HUES48 (cell line): ENCODE measurements around the gene GAL3ST2.

Experiments
- H3K27ac ChIP-seq: one replicate; pipeline ENCODE4 v1.7.0; 2013; ENCODE audit warnings: low read depth, low read length, inconsistent platforms
- H3K27me3 ChIP-seq: 2 replicates; pipeline ENCODE4 v1.6.1; 2013; ENCODE audit warnings: mild to moderate bottlenecking, low read length; ENCODE audit not compliant: control insufficient read depth, insufficient read depth
- H3K36me3 ChIP-seq: 2 replicates; pipeline ENCODE4 v1.6.1; 2013; ENCODE audit warnings: low read length; ENCODE audit not compliant: control insufficient read depth, insufficient read depth
- H3K4me1 ChIP-seq: 2 replicates; pipeline ENCODE4 v1.6.1; 2013; ENCODE audit warnings: mild to moderate bottlenecking, low read length; ENCODE audit not compliant: control insufficient read depth, insufficient read depth
- H3K4me3 ChIP-seq: 2 replicates; pipeline ENCODE4 v1.5.1; 2013; ENCODE audit warnings: mild to moderate bottlenecking, low read depth, low read length
- H3K9ac ChIP-seq: 2 replicates; pipeline ENCODE4 v1.6.1; 2013; ENCODE audit warnings: mild to moderate bottlenecking, low read depth, low read length, moderate library complexity
- H3K9me3 ChIP-seq: 2 replicates; pipeline ENCODE4 v1.6.1; 2013; ENCODE audit warnings: low read length; ENCODE audit not compliant: control insufficient read depth, insufficient read depth

The GAL3ST2 gene

GRCh38 chr2:241748468-241749256 lies 28.0 kb upstream of the GAL3ST2 start:
- no peak overlapping the region for H3K9ac ChIP-seq
- no peaks in the 10 kb centered on the region for H3K4me1 ChIP-seq
- H3K36me3 ChIP-seq: peaks cover 6% of the 10 kb centered on the region; the same call in 1 of the 2 replicates
- H3K4me3 ChIP-seq: no peak overlapping the region
- no peak overlapping the region for H3K27ac ChIP-seq
- H3K27me3 ChIP-seq: no peaks in the 10 kb centered on the region
- no peaks in the 10 kb centered on the region for H3K9me3 ChIP-seq

DNA sequence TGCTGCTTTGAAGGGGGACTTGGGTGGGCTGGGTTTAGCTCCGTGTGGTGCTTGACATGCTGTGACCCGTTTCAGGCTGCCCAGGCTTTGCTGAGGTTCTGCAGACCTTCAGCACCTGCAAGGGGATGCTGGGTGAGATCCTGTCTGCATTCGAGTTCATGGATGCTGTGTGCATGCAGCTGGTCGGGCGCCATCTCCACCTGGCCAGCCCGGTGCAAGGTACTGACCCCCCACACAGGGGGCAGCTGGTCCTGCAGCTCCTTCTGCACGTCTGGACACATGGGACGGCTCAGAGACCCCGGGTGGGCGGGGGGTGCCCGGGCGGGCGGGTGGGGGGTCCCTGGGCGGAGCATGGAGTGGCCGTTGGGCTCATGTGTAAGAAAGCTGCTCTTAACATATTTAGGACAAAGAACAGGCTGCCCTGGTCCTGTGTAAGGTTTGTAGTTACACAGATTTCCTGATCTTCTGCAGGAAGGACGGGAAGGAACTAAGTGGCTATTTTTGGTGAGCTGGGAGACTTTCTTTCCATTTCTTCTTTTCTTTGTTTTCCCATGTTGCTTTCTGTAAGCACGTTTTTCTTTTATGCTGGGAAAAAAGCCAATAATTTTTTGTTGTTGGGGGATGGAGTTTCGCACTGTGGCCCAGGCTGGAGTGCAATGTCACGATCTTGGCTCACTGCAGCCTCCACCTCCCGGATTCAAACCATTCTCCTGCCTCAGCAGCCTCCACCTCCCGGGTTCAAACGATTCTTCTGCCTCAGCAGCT lies 26.4 kb upstream of the GAL3ST2 start:
- no peak overlapping the region for H3K4me3 ChIP-seq
- no peak overlapping the region for H3K9ac ChIP-seq
- peaks cover 6% of the 10 kb centered on the region; the same call in 1 of the 2 replicates for H3K36me3 ChIP-seq
- H3K9me3 ChIP-seq: no peaks in the 10 kb centered on the region
- no peaks in the 10 kb centered on the region for H3K27me3 ChIP-seq
- no peaks in the 10 kb centered on the region for H3K4me1 ChIP-seq
- no peak overlapping the region for H3K27ac ChIP-seq

DNA sequence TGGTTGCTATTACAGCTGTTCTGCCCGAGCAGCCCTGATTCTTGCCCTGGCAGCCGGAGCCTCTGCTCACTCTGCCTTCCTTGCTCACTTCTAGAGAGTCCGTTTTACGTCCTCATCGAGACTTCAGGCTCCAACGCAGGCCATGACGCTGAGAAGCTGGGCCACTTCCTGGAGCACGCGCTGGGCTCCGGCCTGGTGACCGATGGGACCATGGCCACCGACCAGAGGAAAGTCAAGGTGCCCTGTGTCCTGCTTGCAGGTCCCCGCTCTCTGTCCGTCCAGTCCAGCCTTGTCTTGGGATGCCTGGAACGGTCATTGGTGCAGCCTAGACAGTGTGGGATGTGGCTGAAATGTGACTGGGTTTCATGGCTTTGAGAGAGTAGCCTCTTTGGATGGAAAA lies 25.5 kb upstream of the GAL3ST2 start:
- peaks cover 4% of the 10 kb centered on the region; the same call in 1 of the 2 replicates for H3K36me3 ChIP-seq
- H3K4me3 ChIP-seq: no peak overlapping the region
- no peaks in the 10 kb centered on the region for H3K9me3 ChIP-seq
- no peak overlapping the region for H3K9ac ChIP-seq
- no peak overlapping the region for H3K27ac ChIP-seq
- no peaks in the 10 kb centered on the region for H3K4me1 ChIP-seq
- H3K27me3 ChIP-seq: no peaks in the 10 kb centered on the region

DNA sequence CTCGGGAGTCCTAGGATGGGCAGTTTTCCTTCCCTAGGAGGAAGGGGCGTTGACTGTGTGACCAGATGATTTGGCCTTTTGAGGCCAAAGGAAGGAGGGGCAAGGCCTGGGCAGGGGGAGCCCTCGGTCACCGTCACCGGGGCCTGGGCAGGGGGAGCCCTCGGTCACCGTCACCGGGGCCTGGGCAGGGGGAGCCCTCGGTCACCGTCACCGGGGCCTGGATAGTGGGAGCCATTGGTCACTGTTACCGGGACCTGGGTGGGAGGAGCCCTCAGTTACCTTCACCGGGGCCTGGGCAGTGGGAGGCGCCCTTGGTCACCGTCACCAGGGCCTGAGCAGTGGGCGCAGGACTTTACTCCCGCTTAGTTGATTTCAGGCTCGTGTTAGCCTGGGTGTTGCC lies 24.8 kb upstream of the GAL3ST2 start:
- Histone ChIP-seq H3K4me1 (no peaks in the 10 kb centered on the region), H3K27me3 (no peaks in the 10 kb centered on the region), H3K4me3 (no peak overlapping the region), H3K9ac (no peak overlapping the region), H3K27ac (no peak overlapping the region), H3K9me3 (no peaks in the 10 kb centered on the region), H3K36me3 (peaks cover 6% of the 10 kb centered on the region; the same call in 1 of the 2 replicates)

DNA sequence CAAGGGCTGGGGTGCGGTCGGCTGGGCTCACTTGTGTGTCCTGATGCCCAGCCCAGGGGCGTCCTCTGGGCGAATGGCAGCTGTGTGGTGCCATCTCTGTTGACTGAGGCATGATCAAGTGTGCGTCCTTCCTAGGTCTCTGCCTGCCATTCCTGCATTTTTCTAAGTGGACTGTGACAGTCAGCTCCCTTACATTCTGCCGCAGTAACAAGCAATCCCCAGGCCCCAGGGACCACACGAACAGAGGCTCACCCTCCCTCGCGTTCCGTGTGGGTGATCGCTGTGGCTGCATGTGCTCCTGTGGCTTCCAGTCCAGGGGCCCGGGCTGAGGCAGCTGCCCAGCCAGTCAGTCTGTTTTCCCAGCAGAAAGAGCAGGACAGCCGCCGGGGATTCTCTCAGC lies 24.4 kb upstream of the GAL3ST2 start:
- Histone ChIP-seq H3K27me3 (no peaks in the 10 kb centered on the region), H3K27ac (no peak overlapping the region), H3K4me3 (no peak overlapping the region), H3K4me1 (no peaks in the 10 kb centered on the region), H3K9ac (no peak overlapping the region), H3K36me3 (peaks cover 6% of the 10 kb centered on the region; the same call in 1 of the 2 replicates), H3K9me3 (no peaks in the 10 kb centered on the region)

DNA sequence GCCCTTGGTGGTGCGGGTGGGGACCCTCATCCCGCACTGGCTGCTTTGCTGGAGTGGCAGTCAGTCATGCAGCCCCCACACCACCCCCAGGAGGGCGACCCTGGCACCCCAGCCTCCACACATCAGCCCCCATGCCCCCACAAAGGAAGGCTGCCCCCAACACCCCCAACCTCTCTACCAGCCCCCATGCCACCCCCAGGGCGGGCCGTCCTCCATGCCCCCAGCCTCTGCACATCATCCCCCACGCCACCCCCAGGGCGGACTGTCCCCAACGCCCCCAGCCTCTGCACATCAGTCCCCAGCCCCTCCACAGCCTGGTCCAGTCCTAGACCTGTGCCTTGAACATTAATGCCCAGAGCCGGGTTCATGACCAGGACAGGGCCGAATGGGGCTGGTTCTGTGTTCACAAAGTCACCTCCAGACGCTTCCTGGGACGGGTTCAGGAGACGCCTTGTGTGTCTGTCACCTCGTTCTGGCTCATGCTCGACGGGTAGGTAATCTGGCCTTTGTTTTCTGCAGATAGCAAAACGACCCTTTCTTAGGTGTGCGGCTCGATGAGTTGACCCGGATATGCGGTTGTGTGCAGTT lies 23.8 kb upstream of the GAL3ST2 start:
- Histone ChIP-seq H3K4me1 (no peaks in the 10 kb centered on the region), H3K27ac (no peak overlapping the region), H3K36me3 (peaks cover 6% of the 10 kb centered on the region; the same call in 1 of the 2 replicates), H3K4me3 (no peak overlapping the region), H3K27me3 (no peaks in the 10 kb centered on the region), H3K9me3 (no peaks in the 10 kb centered on the region), H3K9ac (no peak overlapping the region)

DNA sequence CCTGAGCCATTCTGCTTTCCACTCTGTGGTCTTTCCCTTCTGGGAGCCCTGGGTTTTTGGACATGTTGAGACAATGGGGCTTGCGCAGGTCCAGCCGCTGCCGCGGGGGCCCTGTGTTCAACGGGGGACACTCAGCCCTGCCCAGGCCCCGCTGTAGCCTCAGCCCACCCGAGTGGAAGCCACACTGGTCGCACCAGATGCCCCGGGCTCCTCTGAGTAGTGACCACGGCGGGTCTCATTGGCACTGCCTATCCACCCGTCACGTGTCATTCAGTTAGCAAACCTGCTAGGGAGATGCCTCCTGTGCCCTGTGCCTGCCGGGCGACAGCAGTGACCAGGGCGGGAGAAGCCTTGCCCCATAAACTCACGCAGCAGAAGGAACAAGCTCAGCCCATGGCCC lies 23.1 kb upstream of the GAL3ST2 start:
- Histone ChIP-seq H3K36me3 (peaks cover 6% of the 10 kb centered on the region; the same call in 1 of the 2 replicates), H3K27me3 (no peaks in the 10 kb centered on the region), H3K27ac (no peak overlapping the region), H3K4me1 (no peaks in the 10 kb centered on the region), H3K9me3 (no peaks in the 10 kb centered on the region), H3K4me3 (no peak overlapping the region), H3K9ac (no peak overlapping the region)

- H3K9ac ChIP-seq: no peak overlapping the region
Observed at GRCh38 chr2:241754042-241754441, 22.6 kb upstream of the GAL3ST2 start.

GRCh38 chr2:241755166-241755565 lies 21.5 kb upstream of the GAL3ST2 start:
- no peak overlapping the region for H3K27ac ChIP-seq
- H3K4me3 ChIP-seq: no peak overlapping the region
- H3K9me3 ChIP-seq: no peaks in the 10 kb centered on the region
- peaks cover 10% of the 10 kb centered on the region; the same call in 1 of the 2 replicates for H3K36me3 ChIP-seq
- no peaks in the 10 kb centered on the region for H3K27me3 ChIP-seq
- no peaks in the 10 kb centered on the region for H3K4me1 ChIP-seq
- H3K9ac ChIP-seq: no peak overlapping the region

More at GRCh38 chr2:241754042-241754441, 22.6 kb upstream of the GAL3ST2 start:
- H3K27ac ChIP-seq: no peak overlapping the region
- H3K27me3 ChIP-seq: no peaks in the 10 kb centered on the region
- no peak overlapping the region for H3K4me3 ChIP-seq
- no peaks in the 10 kb centered on the region for H3K4me1 ChIP-seq
- H3K9me3 ChIP-seq: no peaks in the 10 kb centered on the region
- H3K36me3 ChIP-seq: peaks cover 6% of the 10 kb centered on the region; the same call in 1 of the 2 replicates

GRCh38 chr2:241755777-241756176 lies 20.8 kb upstream of the GAL3ST2 start:
- Histone ChIP-seq H3K4me3 (no peak overlapping the region), H3K27me3 (no peaks in the 10 kb centered on the region), H3K9ac (no peak overlapping the region), H3K36me3 (peaks cover 10% of the 10 kb centered on the region; the same call in 1 of the 2 replicates), H3K27ac (no peak overlapping the region), H3K9me3 (no peaks in the 10 kb centered on the region), H3K4me1 (no peaks in the 10 kb centered on the region)
